NCI-H1417 (cell line): Measurements from ENCODE around the gene POU2F2.
A peak's percentile ranks its signal among the peaks of the same experiment; 100 is the strongest.

Source experiments
- DNase-seq, 3 experiments: peaks; one replicate each; lab custom pipeline; 2025; lab: John Stamatoyannopoulos, UW

POU2F2 gene

GRCh38 chr19:42080764-42081375, 51.4 kb downstream of the POU2F2 start:
- DNase-seq: no peak

GRCh38 chr19:42079886-42080763, 52.1 kb downstream of the POU2F2 start:
- DNase-seq: no peak

GRCh38 chr19:42079276-42079669, 53.0 kb downstream of the POU2F2 start:
- DNase-seq: no peak

- DNase-seq: no peak
These were observed 53.5 kb downstream of the POU2F2 start for GRCh38 chr19:42078538-42079275.

GRCh38 chr19:42078058-42078457, 54.2 kb downstream of the POU2F2 start:
- DNase-seq: no peak

GRCh38 chr19:42076380-42076944, 55.8 kb downstream of the POU2F2 start:
- DNase-seq: peak in 1 of 3 experiments; percentile 44

- DNase-seq: peak; percentile 98 to 100 (median 100)
These were observed 56.4 kb downstream of the POU2F2 start, which contains the start of gene ZNF574 for GRCh38 chr19:42075616-42076379. Gene ZNF574 (plus strand): TSS chr19:42076166. CDS start chr19:42078607, 2,441 bp downstream.

- peak in 1 of 3 experiments; percentile 71 for DNase-seq
These were observed 57.0 kb downstream of the POU2F2 start for GRCh38 chr19:42075364-42075615.

GRCh38 chr19:42074513-42075363, 57.5 kb downstream of the POU2F2 start:
- peak in 1 of 3 experiments; percentile 40 for DNase-seq

- DNase-seq: no peak
These were observed 61.0 kb downstream of the POU2F2 start for GRCh38 chr19:42071247-42071646.

GRCh38 chr19:42069619-42070351, 62.5 kb downstream of the POU2F2 start, which contains the start of gene GRIK5:
Gene GRIK5 (minus strand): TSS chr19:42070206. CDS start chr19:42065770, 4,436 bp downstream.
- peak in 2 of 3 experiments; percentile 71 to 77 for DNase-seq

GRCh38 chr19:42068756-42069571, 63.3 kb downstream of the POU2F2 start:
- DNase-seq: peak in 2 of 3 experiments; percentile 51 to 54

- DNase-seq: no peak
These were observed 63.9 kb downstream of the POU2F2 start for GRCh38 chr19:42068361-42068755.

GRCh38 chr19:42067315-42067888, 64.8 kb downstream of the POU2F2 start:
- no peak for DNase-seq

- DNase-seq: peak; percentile 70 to 88 (median 87)
These were observed 66.0 kb downstream of the POU2F2 start for GRCh38 chr19:42066075-42066754.

- DNase-seq: no peak
These were observed 66.7 kb downstream of the POU2F2 start for GRCh38 chr19:42065511-42065910.

GRCh38 chr19:42065051-42065450, 67.2 kb downstream of the POU2F2 start:
- no peak for DNase-seq

GRCh38 chr19:42064432-42064831, 67.8 kb downstream of the POU2F2 start:
- no peak for DNase-seq
